PC-3 (cell line): ENCODE data around the gene BASP1. TPM values are rescaled to one million over a fixed set of nuclear protein-coding genes. Genes with fewer than 3 reads are reported as not detected.

Experiments used
- ATAC-seq: fragments of 200-7000 bp; cut with Tn5 transposase; 2 replicates; pipeline ENCODE4 v1.9.1; 2020; ENCODE audit warnings: mild to moderate bottlenecking, moderate library complexity
- BruUV-seq: library from RNA; stranded (reverse); fragments of 400-500 nt; replicated peaks from 2 replicates; lab custom pipeline; 2021; lab: Mats Ljungman, UMichigan
- CTCF ChIA-PET: fragments of 300-600 bp; sonication (Branson Sonifier 250); formaldehyde crosslinking; loops from one replicate; lab custom pipeline; 2022; ENCODE audit warnings: antibody characterized with exemption; lab: Charles Lee
- POLR2A ChIA-PET: fragments of 300-600 bp; sonication (Branson Sonifier 250); formaldehyde crosslinking; loops from one replicate; lab custom pipeline; 2022; ENCODE audit warnings: antibody characterized with exemption; ENCODE audit not compliant: unreplicated experiment; lab: Charles Lee
- DNase-seq: peaks from one replicate; pipeline ENCODE4 v3.0.0-alpha.2; 2015
- H2AFZ ChIP-seq: fragments of 300-600 bp; sonication (generic); 2 replicates; pipeline ENCODE4 v1.6.0; 2016; ENCODE audit warnings: antibody characterized with exemption, low read length
- H3F3A ChIP-seq: fragments of 300-600 bp; sonication (generic); one replicate; pipeline ENCODE4 v1.6.0; 2017; ENCODE audit warnings: antibody characterized with exemption, low read length, control low read depth, mild to moderate bottlenecking; ENCODE audit not compliant: unreplicated experiment
- H3K27ac ChIP-seq: fragments of 300-600 bp; sonication (generic); 2 replicates; pipeline ENCODE4 v1.5.1; 2016; ENCODE audit warnings: mild to moderate bottlenecking, low read length
- H3K27me3 ChIP-seq: fragments of 300-600 bp; sonication (generic); 2 replicates; pipeline ENCODE4 v1.6.1; 2016; ENCODE audit warnings: low read length, mixed read lengths
- H3K36me3 ChIP-seq: fragments of 300-600 bp; sonication (generic); 2 replicates; pipeline ENCODE4 v1.6.1; 2016; ENCODE audit warnings: low read depth, mixed run types, low read length, mixed read lengths
- H3K4me1 ChIP-seq: fragments of 300-600 bp; sonication (generic); 2 replicates; pipeline ENCODE4 v1.5.1; 2016; ENCODE audit warnings: low read length; ENCODE audit not compliant: insufficient read depth
- H3K4me2 ChIP-seq: fragments of 300-600 bp; sonication (generic); 2 replicates; pipeline ENCODE4 v1.6.0; 2016; ENCODE audit warnings: low read length
- H3K4me3 ChIP-seq: fragments of 300-600 bp; sonication (generic); 2 replicates; pipeline ENCODE4 v1.5.1; 2016; ENCODE audit warnings: mild to moderate bottlenecking, low read length, mixed read lengths
- H3K79me2 ChIP-seq: fragments of 300-600 bp; sonication (generic); 2 replicates; pipeline ENCODE4 v1.6.1; 2017; ENCODE audit warnings: low read length, mixed read lengths
- H3K9ac ChIP-seq: fragments of 300-600 bp; sonication (generic); 2 replicates; pipeline ENCODE4 v1.6.0; 2016; ENCODE audit warnings: mild to moderate bottlenecking, low read length
- H3K9me2 ChIP-seq: fragments of 300-600 bp; sonication (generic); replicated peaks from 2 replicates; pipeline ENCODE4 v1.6.1; 2016; ENCODE audit warnings: mixed run types, low read length, mixed read lengths
- H3K9me3 ChIP-seq: fragments of 300-600 bp; sonication (generic); 2 replicates; pipeline ENCODE4 v1.6.1; 2016; ENCODE audit warnings: low read length, mixed read lengths
- H4K20me1 ChIP-seq: fragments of 300-600 bp; sonication (generic); 2 replicates; pipeline ENCODE4 v1.6.1; 2016; ENCODE audit warnings: low read length, mixed read lengths
- EZH2 ChIP-seq: fragments of 300-600 bp; sonication (generic); IDR thresholded peaks from one replicate; pipeline ENCODE4 v1.6.1; 2017; ENCODE audit warnings: antibody characterized with exemption, mild to moderate bottlenecking, low read length; ENCODE audit not compliant: unreplicated experiment
- EZH2phosphoT487 ChIP-seq: fragments of 300-600 bp; sonication (generic); IDR thresholded peaks from 2 replicates; pipeline ENCODE4 v1.6.1; 2018; ENCODE audit warnings: mild to moderate bottlenecking, antibody characterized with exemption, low read length, borderline replicate concordance
- intact Hi-C: fragments of 100-400 bp; cut with micrococcal nuclease; formaldehyde crosslinking; loops from 2 replicates; pipeline ENCODE4 v1.9.0; 2023
- total RNA-seq: library from RNA; depleted of rRNA; stranded (reverse); fragments of >200 nt; gene quantifications from 2 replicates; pipeline ENCODE4 v1.2.3, GENCODE V29; 2014
- TF ChIP-seq, protein P1 (sequence below): fragments of 300-600 bp; sonication (generic); conservative IDR thresholded peaks from 2 replicates; pipeline ENCODE4 v1.5.1; 2017; ENCODE audit warnings: antibody characterized with exemption, low read depth, mild to moderate bottlenecking, low read length

Gene BASP1
- total RNA-seq, 1 experiment from 2014 or later, result 169 TPM

DNA sequence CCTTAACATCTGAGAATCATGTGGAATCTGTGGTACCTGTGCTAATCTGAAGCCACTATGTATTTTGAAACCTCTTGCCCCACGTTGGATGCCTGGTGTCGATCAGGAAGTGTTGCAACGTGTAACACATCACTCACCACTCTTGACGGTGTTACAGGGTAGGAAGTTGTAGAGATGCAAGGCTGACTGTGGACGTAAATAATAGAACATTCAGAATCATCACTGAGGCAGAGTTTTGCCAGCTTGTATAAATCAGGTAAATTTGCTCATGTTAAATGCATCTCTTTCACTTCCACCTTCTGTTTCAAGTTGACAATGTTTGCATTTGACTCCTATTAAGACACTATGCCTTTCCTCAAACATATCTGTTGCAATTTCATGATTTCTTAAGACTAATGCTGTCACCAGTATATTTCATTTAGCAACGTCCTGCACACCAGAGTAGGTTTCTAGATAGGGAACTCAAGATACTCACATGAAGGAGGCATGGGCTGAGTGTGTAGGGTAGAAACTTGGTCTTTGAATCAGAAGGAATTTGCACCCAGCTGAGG, 38.1 kb downstream of the BASP1 start:
- intact Hi-C loops, result loop anchor here (5.0 to 10.0 kb wide), 3 partner anchors 38 to 119 kb away; partner anchors contain the start of gene BASP1
- peaks cover 38% of the 10 kb centered on the region for H3K36me3 ChIP-seq

GRCh38 chr5:17256171-17256570, 38.7 kb downstream of the BASP1 start:
- H4K20me1 ChIP-seq, result no peaks in the 10 kb centered on the region
- peak overlapping the region; percentile 1; the same call in 1 of the 2 replicates for H3K9ac ChIP-seq
- peak overlapping the region; percentile 88 for H3K27ac ChIP-seq
- intact Hi-C loops, result loop anchor here (5.0 to 10.0 kb wide), 3 partner anchors 39 to 119 kb away; partner anchors contain the start of gene BASP1
- ATAC-seq (no peak), DNase-seq (no peak)
- H3F3A ChIP-seq, result peaks cover 16% of the 10 kb centered on the region
- no TSS peak for BruUV-seq
- H3K36me3 ChIP-seq, result peaks cover 42% of the 10 kb centered on the region
- TF ChIP-seq EZH2 (no peak), EZH2phosphoT487 (no peak)
- TF ChIP-seq, protein P1, sequence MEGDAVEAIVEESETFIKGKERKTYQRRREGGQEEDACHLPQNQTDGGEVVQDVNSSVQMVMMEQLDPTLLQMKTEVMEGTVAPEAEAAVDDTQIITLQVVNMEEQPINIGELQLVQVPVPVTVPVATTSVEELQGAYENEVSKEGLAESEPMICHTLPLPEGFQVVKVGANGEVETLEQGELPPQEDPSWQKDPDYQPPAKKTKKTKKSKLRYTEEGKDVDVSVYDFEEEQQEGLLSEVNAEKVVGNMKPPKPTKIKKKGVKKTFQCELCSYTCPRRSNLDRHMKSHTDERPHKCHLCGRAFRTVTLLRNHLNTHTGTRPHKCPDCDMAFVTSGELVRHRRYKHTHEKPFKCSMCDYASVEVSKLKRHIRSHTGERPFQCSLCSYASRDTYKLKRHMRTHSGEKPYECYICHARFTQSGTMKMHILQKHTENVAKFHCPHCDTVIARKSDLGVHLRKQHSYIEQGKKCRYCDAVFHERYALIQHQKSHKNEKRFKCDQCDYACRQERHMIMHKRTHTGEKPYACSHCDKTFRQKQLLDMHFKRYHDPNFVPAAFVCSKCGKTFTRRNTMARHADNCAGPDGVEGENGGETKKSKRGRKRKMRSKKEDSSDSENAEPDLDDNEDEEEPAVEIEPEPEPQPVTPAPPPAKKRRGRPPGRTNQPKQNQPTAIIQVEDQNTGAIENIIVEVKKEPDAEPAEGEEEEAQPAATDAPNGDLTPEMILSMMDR, result no peak
- H3K9me3 ChIP-seq, result peaks cover 14% of the 10 kb centered on the region
- peaks cover 96% of the 10 kb centered on the region for H3K79me2 ChIP-seq
- ChIA-PET CTCF (no interaction called here), POLR2A (no interaction called here)
- H3K9me2 ChIP-seq, result no peaks in the 10 kb centered on the region; the same call in 1 of the 2 replicates
- H3K4me1 ChIP-seq, result peaks cover 88% of the 10 kb centered on the region
- no peaks in the 10 kb centered on the region for H3K27me3 ChIP-seq
- peak overlapping the region; percentile 35 for H3K4me2 ChIP-seq
- H3K4me3 ChIP-seq, result no peak overlapping the region
- no peak overlapping the region for H2AFZ ChIP-seq

More for the DNA sequence above, 38.1 kb downstream of the BASP1 start:
- Histone ChIP-seq H3K4me2 (peak overlapping the region; percentile 35), H3K9me3 (peaks cover 14% of the 10 kb centered on the region), H2AFZ (no peak overlapping the region), H3K4me3 (no peak overlapping the region), H3K27ac (peak overlapping the region; percentile 88), H3K79me2 (peaks cover 97% of the 10 kb centered on the region), H4K20me1 (no peaks in the 10 kb centered on the region), H3F3A (peaks cover 16% of the 10 kb centered on the region), H3K9ac (peak overlapping the region; percentile 1; the same call in 1 of the 2 replicates), H3K27me3 (no peaks in the 10 kb centered on the region), H3K9me2 (no peaks in the 10 kb centered on the region; the same call in 1 of the 2 replicates), H3K4me1 (peaks cover 92% of the 10 kb centered on the region)
- no TSS peak for BruUV-seq
- no peak for ATAC-seq
- DNase-seq, result peak; percentile 80
- TF ChIP-seq EZH2, result no peak
- TF ChIP-seq, protein P1, result no peak
- no peak for TF ChIP-seq EZH2phosphoT487
- POLR2A ChIA-PET, result no interaction called here
- CTCF ChIA-PET, result no interaction called here

DNA sequence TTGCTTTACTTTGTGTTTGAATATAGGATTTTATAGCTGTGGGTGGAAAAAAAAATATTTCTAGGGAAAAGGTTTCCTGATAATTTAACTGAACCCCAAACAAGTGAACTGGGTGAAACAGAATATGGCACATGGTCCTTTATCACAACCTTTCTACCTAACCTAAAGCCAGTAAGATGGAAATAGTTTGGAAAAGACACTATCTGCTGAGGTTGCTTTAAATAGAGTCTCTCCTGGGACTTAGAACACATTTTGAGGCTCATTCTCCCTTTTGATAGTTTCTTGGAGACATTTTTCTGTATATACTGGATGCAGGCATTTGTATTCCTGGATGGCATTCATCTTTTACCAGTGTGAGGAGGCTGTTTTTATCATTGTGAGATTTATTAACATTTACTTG, 39.4 kb downstream of the BASP1 start:
- DNase-seq (no peak), ATAC-seq (no peak)
- peaks cover 12% of the 10 kb centered on the region for H3F3A ChIP-seq
- no peaks in the 10 kb centered on the region for H4K20me1 ChIP-seq
- H3K36me3 ChIP-seq, result peaks cover 44% of the 10 kb centered on the region
- POLR2A ChIA-PET, result no interaction called here
- H3K4me2 ChIP-seq, result peak overlapping the region; percentile 68; the same call in 1 of the 2 replicates
- CTCF ChIA-PET, result no interaction called here
- H3K27ac ChIP-seq, result peak overlapping the region; percentile 88
- intact Hi-C loops, result loop anchor here (5.0 to 10.0 kb wide), 3 partner anchors 40 to 118 kb away; partner anchors contain the start of gene BASP1
- TF ChIP-seq EZH2 (no peak), EZH2phosphoT487 (no peak)
- TF ChIP-seq, protein P1, result no peak
- no peak overlapping the region for H2AFZ ChIP-seq
- H3K27me3 ChIP-seq, result no peaks in the 10 kb centered on the region
- H3K4me3 ChIP-seq, result no peak overlapping the region
- H3K9ac ChIP-seq, result no peak overlapping the region
- no TSS peak for BruUV-seq
- H3K4me1 ChIP-seq, result peaks cover 81% of the 10 kb centered on the region
- H3K9me2 ChIP-seq, result no peaks in the 10 kb centered on the region; the same call in 1 of the 2 replicates
- peaks cover 96% of the 10 kb centered on the region for H3K79me2 ChIP-seq
- peaks cover 14% of the 10 kb centered on the region for H3K9me3 ChIP-seq
